Measurements from ENCODE around the gene BPHL.

DNA sequence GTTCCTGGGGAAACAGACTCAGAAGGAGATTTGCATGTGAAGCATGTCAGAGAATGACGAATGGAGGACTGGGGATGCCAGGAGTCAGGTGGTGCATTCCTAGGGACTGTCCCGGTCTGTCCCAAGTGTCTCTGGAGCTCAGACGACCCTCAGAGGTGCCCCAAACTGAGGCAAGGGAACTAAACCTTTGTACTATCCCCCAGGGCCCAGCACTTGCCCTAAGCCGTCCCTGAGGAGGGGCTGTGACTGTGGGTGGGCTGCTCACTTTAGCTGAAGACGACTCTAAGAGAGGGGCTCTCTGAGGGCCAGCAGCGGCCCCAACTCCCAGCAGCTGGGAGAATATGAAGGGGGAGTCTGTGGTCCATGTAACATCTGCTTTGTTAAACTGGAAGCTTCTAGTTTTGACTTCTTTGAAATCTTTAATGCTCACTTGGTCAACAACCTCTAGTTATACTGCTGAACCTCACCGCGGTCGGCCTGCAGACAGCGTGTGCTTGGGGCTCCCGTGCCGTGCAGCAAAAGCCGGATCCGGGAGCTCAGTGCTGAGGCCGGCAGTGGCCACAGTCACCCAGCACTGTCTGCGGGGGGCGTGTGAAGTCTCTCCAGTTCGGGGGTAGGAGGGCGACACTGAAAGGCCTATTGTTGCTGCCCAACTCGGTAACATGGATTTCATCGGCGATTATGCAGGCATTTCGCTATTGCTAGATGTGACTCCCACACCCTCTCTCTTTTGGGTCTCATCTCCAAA is 74.8 kb downstream of the BPHL start:
- TF ChIP-seq POLR2A (IDR thresholded peaks at IDR 0.05): no peak
- TF ChIP-seq, protein P1, sequence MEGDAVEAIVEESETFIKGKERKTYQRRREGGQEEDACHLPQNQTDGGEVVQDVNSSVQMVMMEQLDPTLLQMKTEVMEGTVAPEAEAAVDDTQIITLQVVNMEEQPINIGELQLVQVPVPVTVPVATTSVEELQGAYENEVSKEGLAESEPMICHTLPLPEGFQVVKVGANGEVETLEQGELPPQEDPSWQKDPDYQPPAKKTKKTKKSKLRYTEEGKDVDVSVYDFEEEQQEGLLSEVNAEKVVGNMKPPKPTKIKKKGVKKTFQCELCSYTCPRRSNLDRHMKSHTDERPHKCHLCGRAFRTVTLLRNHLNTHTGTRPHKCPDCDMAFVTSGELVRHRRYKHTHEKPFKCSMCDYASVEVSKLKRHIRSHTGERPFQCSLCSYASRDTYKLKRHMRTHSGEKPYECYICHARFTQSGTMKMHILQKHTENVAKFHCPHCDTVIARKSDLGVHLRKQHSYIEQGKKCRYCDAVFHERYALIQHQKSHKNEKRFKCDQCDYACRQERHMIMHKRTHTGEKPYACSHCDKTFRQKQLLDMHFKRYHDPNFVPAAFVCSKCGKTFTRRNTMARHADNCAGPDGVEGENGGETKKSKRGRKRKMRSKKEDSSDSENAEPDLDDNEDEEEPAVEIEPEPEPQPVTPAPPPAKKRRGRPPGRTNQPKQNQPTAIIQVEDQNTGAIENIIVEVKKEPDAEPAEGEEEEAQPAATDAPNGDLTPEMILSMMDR (IDR thresholded peaks at IDR 0.05): no peak

All from testis (tissue), 2 donors.